Measurements from ENCODE around the gene ACOXL. TPM values are rescaled to one million over a fixed set of nuclear protein-coding genes. Genes with fewer than 3 reads are reported as not detected.
"Not testable (repeated sequence)": the region's sequence is repeated elsewhere in the genome, so short reads cannot be mapped to it uniquely, and the experiment has no call there.

ACOXL gene
- total RNA-seq, 1 donor from 2014 or later = not detected

DNA sequence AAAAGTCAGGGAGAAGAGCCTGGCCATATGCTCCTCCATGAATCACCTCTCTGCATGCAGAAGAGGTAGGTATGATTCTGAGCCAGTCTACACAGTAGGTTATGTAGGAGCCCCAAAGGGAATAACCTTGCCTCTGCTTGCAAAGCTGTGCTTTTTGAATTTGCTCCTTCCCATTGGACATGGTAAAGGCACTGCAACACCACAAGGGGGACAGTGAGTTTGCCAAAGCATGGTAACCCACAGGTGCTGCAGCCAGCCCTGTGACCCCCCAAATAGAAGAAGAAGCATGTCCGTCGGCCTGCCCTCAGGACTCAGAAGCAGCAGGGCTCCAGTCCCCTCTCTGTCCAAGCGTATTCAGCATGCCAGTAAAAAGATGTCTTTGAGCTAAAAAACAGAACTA, 337.3 kb downstream of the ACOXL start:
- DNase-seq (ENCODE audit: low spot score in 2 of 2) = no peak
- no peak for FAIRE-seq

DNA sequence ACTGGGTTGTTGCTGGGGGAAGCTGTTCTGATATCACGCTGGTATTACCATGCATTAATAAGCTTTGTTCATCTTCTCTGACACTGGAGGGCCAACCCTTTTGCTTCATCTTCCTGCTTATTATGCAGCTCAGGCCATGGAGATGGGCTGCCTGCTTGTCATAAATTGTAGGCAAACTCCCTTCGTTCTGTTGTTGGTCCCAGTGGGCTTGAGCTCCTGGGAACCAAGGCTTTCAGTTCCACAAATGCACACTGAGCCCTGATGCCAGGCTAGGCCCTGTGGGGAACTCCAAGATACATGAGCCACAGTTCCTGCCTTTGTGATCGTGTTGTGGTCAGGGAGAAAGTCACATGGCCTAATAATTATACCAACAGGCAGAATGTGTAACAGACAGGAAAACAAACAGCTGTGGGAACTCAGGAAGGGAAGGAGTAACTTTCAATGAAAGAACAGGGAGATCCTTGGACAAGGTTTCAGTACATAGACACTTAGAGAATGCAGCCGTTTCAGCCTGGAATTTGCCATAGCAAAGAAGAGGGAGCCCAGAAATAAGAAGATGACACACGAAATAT, 339.3 kb downstream of the ACOXL start:
- FAIRE-seq (no peak), DNase-seq (ENCODE audit: low spot score in 2 of 2) (no peak)

GRCh38 chr2:111072220-111072871, 340.0 kb downstream of the ACOXL start:
- DNase-seq (ENCODE audit: low spot score in 2 of 2) = no peak
- no peak for FAIRE-seq

- not testable (repeated sequence) for DNase-seq (ENCODE audit: low spot score in 2 of 2); FAIRE-seq
Measured at GRCh38 chr2:111082659-111083058, 350.3 kb downstream of the ACOXL start.

DNA sequence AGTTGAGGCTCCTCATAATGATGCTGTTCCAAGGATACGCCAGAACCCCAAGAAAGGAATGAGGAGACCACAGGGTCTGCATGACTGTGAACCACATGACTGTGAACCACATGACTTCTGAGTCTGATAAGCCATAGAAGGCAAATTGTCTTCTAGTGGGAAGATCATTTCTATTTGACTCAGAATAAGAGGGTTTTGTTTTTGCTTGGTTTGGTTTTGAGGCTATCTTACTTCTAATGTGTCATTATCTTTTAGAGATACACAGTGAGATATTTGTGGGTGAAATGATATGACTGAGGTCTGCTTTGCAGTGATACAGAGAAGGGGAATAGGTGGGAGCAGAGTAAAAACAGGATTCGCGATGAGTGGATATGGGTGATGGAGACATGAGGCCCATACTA, 359.4 kb downstream of the ACOXL start:
- no peak for DNase-seq (ENCODE audit: low spot score in 2 of 2)
- FAIRE-seq = no peak

DNA sequence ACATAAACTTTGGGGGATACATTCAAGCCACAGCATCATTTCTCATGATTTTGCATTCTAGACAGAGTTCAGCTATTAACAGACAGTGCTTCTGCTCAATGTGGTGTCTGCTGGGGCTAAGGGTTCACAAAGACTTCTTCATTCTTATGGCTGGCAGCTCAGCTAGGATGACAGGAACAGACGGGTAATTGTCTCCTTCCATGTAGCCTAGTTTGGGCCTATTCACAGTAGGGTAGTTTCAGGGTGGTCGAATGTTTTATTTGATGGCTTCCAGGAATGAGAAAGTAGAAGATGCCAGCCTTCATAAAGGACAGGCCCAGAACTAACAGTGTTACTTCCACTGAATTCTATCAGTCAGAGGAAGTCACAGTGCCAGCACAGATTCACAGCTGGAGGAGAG, 362.3 kb downstream of the ACOXL start:
- FAIRE-seq (no peak), DNase-seq (ENCODE audit: low spot score in 2 of 2) (peak in 1 of 2 donors; percentile 10)

- no peak for DNase-seq (ENCODE audit: low spot score in 2 of 2)
- FAIRE-seq = no peak
Measured at GRCh38 chr2:111095434-111095833, 363.1 kb downstream of the ACOXL start.

DNA sequence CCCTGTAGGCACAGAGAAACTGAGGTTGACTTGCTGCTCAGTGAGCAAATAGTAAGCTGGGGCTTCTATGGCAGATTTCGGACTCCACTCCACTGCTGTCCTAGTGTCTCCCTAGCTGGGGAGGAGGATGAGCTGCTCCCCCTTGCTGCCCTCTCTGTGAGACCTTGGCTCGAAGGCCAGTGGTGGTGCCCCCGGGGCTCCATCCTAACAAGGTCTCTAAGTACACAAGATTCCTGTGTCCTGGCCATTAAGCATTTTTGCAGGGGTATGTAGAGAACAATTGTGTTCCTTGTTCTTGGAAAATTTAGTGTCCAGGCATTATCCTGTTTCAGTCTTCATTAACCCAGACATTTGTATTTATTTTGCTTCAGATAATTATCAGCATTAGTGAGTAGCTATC, 367.0 kb downstream of the ACOXL start:
- FAIRE-seq (no peak), DNase-seq (ENCODE audit: low spot score in 2 of 2) (no peak)

DNA sequence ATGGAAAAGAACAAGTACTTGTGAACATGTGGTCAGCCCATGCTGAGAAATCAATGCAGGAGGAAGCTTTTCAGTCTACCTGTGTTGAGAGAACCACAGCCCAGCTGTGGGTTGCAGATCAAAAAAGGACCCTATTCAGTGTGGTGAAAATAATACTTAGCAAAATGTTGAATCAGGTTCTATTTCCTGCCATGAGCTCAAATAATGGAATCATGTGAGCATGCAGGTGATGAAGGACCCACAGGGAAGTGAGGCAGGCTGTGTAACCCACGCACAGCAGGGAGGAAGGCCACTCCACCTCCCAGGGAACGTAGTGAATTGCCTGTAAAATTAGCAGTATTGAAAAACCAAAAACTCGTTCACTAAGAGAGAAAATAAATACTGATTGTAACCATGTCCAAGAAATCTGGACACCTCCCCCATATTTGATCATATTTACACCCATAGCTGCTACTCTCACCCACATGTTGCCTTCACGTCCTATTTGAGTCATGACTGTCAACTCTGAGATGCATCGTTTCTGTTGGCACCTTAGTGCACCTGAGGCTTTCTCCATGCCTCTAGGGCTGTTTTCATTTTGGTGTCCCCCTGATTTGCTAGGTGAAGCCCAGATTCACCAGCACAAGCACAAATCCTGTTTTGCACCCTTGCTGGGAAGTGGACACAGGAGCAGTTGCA, 367.9 kb downstream of the ACOXL start:
- no peak for DNase-seq (ENCODE audit: low spot score in 2 of 2)
- no peak for FAIRE-seq

DNA sequence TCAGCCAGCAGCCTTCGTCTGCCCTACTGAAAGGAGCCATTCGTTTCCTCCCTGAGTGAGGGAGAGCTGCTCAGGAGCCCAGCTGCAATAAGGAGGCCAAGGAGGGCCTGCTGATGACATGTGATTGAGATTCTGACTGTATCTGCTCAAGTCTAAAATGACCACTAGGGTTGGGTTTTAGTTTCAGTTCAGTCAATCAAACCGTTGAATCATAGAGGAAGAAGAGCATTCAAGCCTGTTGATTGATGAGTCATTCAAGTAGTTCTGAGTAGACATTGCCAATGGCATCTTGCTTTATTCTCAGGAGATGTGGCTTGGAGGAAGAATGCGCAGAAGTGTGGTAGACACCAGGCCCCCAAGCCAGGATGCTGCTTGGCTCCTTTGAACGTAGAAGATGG, 368.4 kb downstream of the ACOXL start:
- DNase-seq (ENCODE audit: low spot score in 2 of 2) = no peak
- FAIRE-seq = no peak

DNA sequence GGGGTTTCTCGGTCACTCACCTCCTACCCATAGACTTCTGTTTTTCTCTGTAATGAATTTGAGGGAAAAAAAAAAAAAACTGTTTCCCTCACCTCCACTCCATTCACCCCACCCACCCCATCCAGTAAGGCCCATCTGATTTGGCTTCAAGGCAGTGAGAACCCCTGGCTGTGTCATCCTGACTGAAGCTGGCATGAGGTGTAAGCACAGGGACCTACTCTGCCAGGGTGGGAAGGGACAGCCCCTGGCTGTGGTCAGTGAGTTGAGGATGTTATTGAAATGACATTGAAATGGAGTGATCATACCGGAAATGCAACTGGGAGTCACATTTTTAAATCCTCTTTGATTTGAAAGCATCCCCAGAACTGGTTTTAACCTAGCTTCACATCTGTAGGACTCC, 369.2 kb downstream of the ACOXL start:
- DNase-seq (ENCODE audit: low spot score in 2 of 2) (no peak), FAIRE-seq (no peak)

DNA sequence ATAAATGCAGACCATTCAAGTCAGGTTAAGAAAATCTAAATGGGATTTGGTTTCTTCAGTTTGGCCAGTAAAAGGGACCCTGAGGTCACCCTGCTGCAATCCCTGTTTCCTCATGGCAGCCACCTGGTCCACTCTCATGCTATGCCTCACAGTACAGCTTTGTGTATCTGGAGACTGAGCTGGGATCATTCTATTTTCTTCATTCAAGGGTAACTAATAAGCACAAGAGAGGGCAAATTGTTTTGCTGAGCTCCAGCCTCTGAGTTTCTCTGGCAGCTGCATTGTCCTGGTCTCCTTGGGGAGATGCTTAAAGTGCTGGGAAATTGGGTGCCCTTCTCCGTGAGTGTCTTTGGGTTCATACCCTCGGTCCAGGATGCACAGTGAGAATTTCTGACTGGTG, 369.8 kb downstream of the ACOXL start:
- DNase-seq (ENCODE audit: low spot score in 2 of 2) (no peak), FAIRE-seq (no peak)

DNA sequence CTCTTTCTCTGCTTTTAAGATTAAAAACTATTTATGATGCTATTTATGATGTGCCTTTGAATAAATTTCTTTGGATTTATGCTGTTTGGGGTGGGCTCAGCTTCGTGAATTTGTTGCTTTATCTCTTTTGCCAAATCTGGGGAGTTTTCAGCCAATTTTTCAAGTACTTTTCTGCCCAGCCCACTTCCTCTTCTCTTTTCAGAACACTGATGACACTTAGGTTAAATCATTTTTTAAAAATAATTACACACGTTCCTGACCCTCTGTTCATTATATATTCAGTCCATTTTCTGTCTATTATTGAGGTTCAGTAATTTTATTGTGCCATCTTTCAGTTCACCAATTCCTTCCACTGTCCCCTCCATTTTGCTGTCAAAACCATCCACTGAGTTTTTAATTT, 373.6 kb downstream of the ACOXL start:
- FAIRE-seq = no peak
- no peak for DNase-seq (ENCODE audit: low spot score in 2 of 2)

- FAIRE-seq = no peak
- no peak for DNase-seq (ENCODE audit: low spot score in 2 of 2)
Measured at GRCh38 chr2:111106706-111107105, 374.3 kb downstream of the ACOXL start.

GRCh38 chr2:111108745-111109271, 376.4 kb downstream of the ACOXL start:
- DNase-seq (ENCODE audit: low spot score in 2 of 2) (no peak), FAIRE-seq (no peak)

- DNase-seq (ENCODE audit: low spot score in 2 of 2) (no peak), FAIRE-seq (no peak)
Measured at GRCh38 chr2:111111101-111111755, 378.9 kb downstream of the ACOXL start.

- no peak for DNase-seq (ENCODE audit: low spot score in 2 of 2)
- FAIRE-seq = no peak
Measured at GRCh38 chr2:111113838-111114237, 381.5 kb downstream of the ACOXL start.

GRCh38 chr2:111116011-111116746, 383.8 kb downstream of the ACOXL start:
- DNase-seq (ENCODE audit: low spot score in 2 of 2) (no peak), FAIRE-seq (no peak)

GRCh38 chr2:111116843-111117597, 384.6 kb downstream of the ACOXL start:
- FAIRE-seq (no peak), DNase-seq (ENCODE audit: low spot score in 2 of 2) (peak; percentile 73 to 80)

Measured in frontal cortex (tissue), 4 donors.